ENCODE measurements around the gene ROBO4.

GRCh38 chr11:124878759-124879492, 18.7 kb downstream of the ROBO4 start:
- no peak for TF ChIP-seq GATA3 (IDR thresholded peaks at IDR 0.05; ENCODE audit: low read depth, low read length)
- no peak for TF ChIP-seq GATA2 (IDR thresholded peaks at IDR 0.05; ENCODE audit: low read depth, low read length)
